ENCODE measurements around the gene TTC28.

GRCh38 chr22:28125799-28126198 is 553.8 kb downstream of the TTC28 start:
- TF ChIP-seq CTCF (conservative IDR thresholded peaks at IDR 0.05 in 1 of 2, IDR thresholded peaks at IDR 0.05 in 1 of 2; ENCODE audit: low read depth in 1 of 2, low read length in 2 of 2) (no peak), EZH2 (IDR thresholded peaks at IDR 0.05; ENCODE audit: low read length, missing control alignments) (no peak)
